A549 (cell line): ENCODE measurements around the gene LYPD6B. TPM values are rescaled to one million over a fixed set of nuclear protein-coding genes. Genes with fewer than 3 reads are reported as not detected.

Experiments used
- ATAC-seq, 2 experiments: fragments of 200-7000 bp in 1 of 2; fragments of >200 bp in 1 of 2; cut with Nextera tagmentation in 1 of 2; cut with Tn5 transposase in 1 of 2; 3 replicates each; pipeline versions ENCODE4 v1.8.0 to v1.9.1; 2018 to 2020; ENCODE audit warnings: mild to moderate bottlenecking in 1 of 2, moderate library complexity in 1 of 2
- CTCF ChIA-PET: fragments of 300-600 bp; sonication (Branson Sonifier 250); formaldehyde crosslinking; extraction: SDS; loops from one replicate; lab custom pipeline; 2021; ENCODE audit warnings: antibody characterized with exemption, inconsistent platforms; lab: Yijun Ruan, JAX
- POLR2A ChIA-PET: fragments of 350-600 bp; formaldehyde crosslinking; extraction: SDS; loops from one replicate; lab custom pipeline; 2021; ENCODE audit warnings: antibody characterized with exemption, inconsistent platforms; lab: Yijun Ruan, JAX
- DNase-seq, 2 experiments: peaks; one replicate each; pipeline versions ENCODE4 v3.0.0 to v3.0.0-alpha.2; 2011 to 2016; ENCODE audit warnings: low read depth in 1 of 2, low spot score in 1 of 2
- FAIRE-seq: peaks from 2 replicates; lab custom pipeline; 2011; peaks lifted over from hg19 to GRCh38; lab: Jason Lieb, UNC
- H3K27ac ChIP-seq, 2 experiments: fragments of >200 bp; sonication (Bioruptor Twin); formaldehyde crosslinking; 3 replicates each; pipeline ENCODE4 v1.5.1; 2016 to 2017
- H3K4me1 ChIP-seq: fragments of >200 bp; sonication (Bioruptor Twin); formaldehyde crosslinking; 3 replicates; pipeline ENCODE4 v1.6.1; 2016
- H3K4me2 ChIP-seq: fragments of >200 bp; sonication (Bioruptor Twin); formaldehyde crosslinking; 3 replicates; pipeline ENCODE4 v1.6.1; 2016
- H3K4me3 ChIP-seq: fragments of >200 bp; sonication (Bioruptor Twin); formaldehyde crosslinking; 3 replicates; pipeline ENCODE4 v1.5.1; 2016
- H3K9me3 ChIP-seq: fragments of >200 bp; sonication (Bioruptor Twin); formaldehyde crosslinking; 3 replicates; pipeline ENCODE4 v1.6.1; 2016
- CHD4 ChIP-seq: fragments of 200-600 bp; sonication (generic); IDR thresholded peaks from 2 replicates; pipeline ENCODE4 v1.6.1; 2016; ENCODE audit warnings: antibody characterized with exemption, mild to moderate bottlenecking, borderline replicate concordance
- EHMT2 ChIP-seq: fragments of 200-600 bp; sonication (generic); IDR thresholded peaks from 2 replicates; pipeline ENCODE4 v1.6.1; 2016; ENCODE audit warnings: antibody characterized with exemption, low read depth, mild to moderate bottlenecking, moderate library complexity
- EP300 ChIP-seq, 2 experiments: fragments of >200 bp; sonication (Bioruptor Twin); formaldehyde crosslinking; IDR thresholded peaks; 2 replicates in 1 of 2; 3 replicates in 1 of 2; pipeline ENCODE4 v1.6.1; 2016 to 2017
- FOXS1 ChIP-seq: fragments of 250-450 bp; sonication (Bioruptor Pico); IDR thresholded peaks from 2 replicates; pipeline ENCODE4 v1.5.0; 2020; ENCODE audit warnings: mild to moderate bottlenecking, moderate library complexity
- GATA3 ChIP-seq: IDR thresholded peaks from 2 replicates; pipeline ENCODE4 v1.6.1; 2012; ENCODE audit warnings: borderline replicate concordance
- HDAC2 ChIP-seq: fragments of 200-600 bp; sonication (generic); IDR thresholded peaks from 2 replicates; pipeline ENCODE4 v1.6.1; 2016
- HES2 ChIP-seq: fragments of >200 bp; sonication (Bioruptor Twin); formaldehyde crosslinking; IDR thresholded peaks from 2 replicates; pipeline ENCODE4 v1.6.1; 2016
- HOXA7 ChIP-seq: fragments of 250-450 bp; sonication (Bioruptor Pico); IDR thresholded peaks from 2 replicates; pipeline ENCODE4 v1.5.0; 2020; ENCODE audit warnings: mild to moderate bottlenecking, moderate library complexity
- HOXB5 ChIP-seq: fragments of 250-450 bp; sonication (Bioruptor Pico); IDR thresholded peaks from 2 replicates; pipeline ENCODE4 v1.5.0; 2020; ENCODE audit warnings: mild to moderate bottlenecking, moderate library complexity
- KDM1A ChIP-seq: fragments of 200-600 bp; sonication (generic); IDR thresholded peaks from 2 replicates; pipeline ENCODE4 v1.6.1; 2016; ENCODE audit warnings: low read depth, mild to moderate bottlenecking
- NR3C1 ChIP-seq: fragments of >200 bp; sonication (Bioruptor Twin); formaldehyde crosslinking; IDR thresholded peaks from 3 replicates; pipeline ENCODE4 v1.6.1; 2017
- RARB ChIP-seq: fragments of 250-450 bp; sonication (Bioruptor Pico); IDR thresholded peaks from 2 replicates; pipeline ENCODE4 v1.8.0; 2021; ENCODE audit warnings: mild to moderate bottlenecking, moderate library complexity
- RNF2 ChIP-seq: fragments of 200-600 bp; sonication (generic); IDR thresholded peaks from 2 replicates; pipeline ENCODE4 v1.6.1; 2016; ENCODE audit warnings: low read depth, mild to moderate bottlenecking, antibody characterized with exemption, moderate library complexity, borderline replicate concordance
- TFCP2L1 ChIP-seq: fragments of 250-450 bp; sonication (Bioruptor Pico); IDR thresholded peaks from 2 replicates; pipeline ENCODE4 v1.5.0; 2021; ENCODE audit warnings: mild to moderate bottlenecking
- USF2 ChIP-seq: fragments of 450-650 bp; IDR thresholded peaks from 2 replicates; pipeline ENCODE4 v1.6.1; 2014; ENCODE audit warnings: antibody characterized with exemption
- ZC3H11A ChIP-seq: fragments of 450-650 bp; IDR thresholded peaks from 2 replicates; pipeline ENCODE4 v1.6.1; 2014; ENCODE audit warnings: antibody characterized with exemption, mild to moderate bottlenecking
- ZFP36 ChIP-seq: fragments of 450-650 bp; IDR thresholded peaks from 2 replicates; pipeline ENCODE4 v1.6.1; 2014; ENCODE audit warnings: borderline replicate concordance; ENCODE audit not compliant: partially characterized antibody
- ZNF302 ChIP-seq: fragments of 250-450 bp; sonication (Bioruptor Pico); IDR thresholded peaks from 2 replicates; pipeline ENCODE4 v1.9.0; 2021; ENCODE audit warnings: inconsistent platforms, mild to moderate bottlenecking, moderate library complexity
- ZSCAN20 ChIP-seq: fragments of 250-450 bp; sonication (Bioruptor Pico); IDR thresholded peaks from 2 replicates; pipeline ENCODE4 v1.8.0; 2022; ENCODE audit warnings: mild to moderate bottlenecking, moderate library complexity
- WGBS: methylation state at CpG from one replicate; pipeline ENCODE4 v1.1.6; 2017; ENCODE audit errors: missing lambda C conversion rate; 5-methylcytosine and 5-hydroxymethylcytosine counted together
- polyA plus RNA-seq, 4 experiments: library from polyadenylated mRNA; depleted of rRNA in 3 of 4; stranded (reverse); fragments of >200 nt; fragmentation: RNase III in 1 of 4; extraction: RNeasy Plus Mini Kit Qiagen cat#74134 plus additional on column Dnase treatment in 1 of 4; gene quantifications; 2 replicates in 3 of 4; 3 replicates in 1 of 4; pipeline ENCODE4 v1.2.3, GENCODE V29; 2011 to 2017
- TF ChIP-seq, protein P1 (sequence below): IDR thresholded peaks from 2 replicates; pipeline ENCODE4 v1.6.1; 2012
- TF ChIP-seq, protein P2 (sequence below): fragments of 250-450 bp; sonication (Bioruptor Pico); IDR thresholded peaks from 2 replicates; pipeline ENCODE4 v1.5.0; 2021; ENCODE audit warnings: mild to moderate bottlenecking, moderate library complexity, borderline replicate concordance
- TF ChIP-seq, protein P3 (sequence below): fragments of >200 bp; sonication (Bioruptor Twin); formaldehyde crosslinking; IDR thresholded peaks from 3 replicates; pipeline ENCODE4 v1.5.1; 2016

Gene LYPD6B
- polyA plus RNA-seq, 2 of the 4 experiments (the other 2 are of a cell fraction): not detected

GRCh38 chr2:149084924-149085795 lies 46.7 kb downstream of the LYPD6B start:
- FAIRE-seq: no peak
- WGBS: 28% methylated on average over 7 of the region's 7 CpGs
- ChIA-PET CTCF (no interaction called here), POLR2A (no interaction called here)
- H3K4me1 ChIP-seq: no peaks in the 10 kb centered on the region
- no peak overlapping the region for H3K4me3 ChIP-seq
- no peak for TF ChIP-seq HES2
- TF ChIP-seq GATA3: no peak
- TF ChIP-seq HOXA7 (CRISPR knock-in tag): no peak
- no peak for TF ChIP-seq CHD4
- TF ChIP-seq HDAC2: no peak
- TF ChIP-seq, protein P1, sequence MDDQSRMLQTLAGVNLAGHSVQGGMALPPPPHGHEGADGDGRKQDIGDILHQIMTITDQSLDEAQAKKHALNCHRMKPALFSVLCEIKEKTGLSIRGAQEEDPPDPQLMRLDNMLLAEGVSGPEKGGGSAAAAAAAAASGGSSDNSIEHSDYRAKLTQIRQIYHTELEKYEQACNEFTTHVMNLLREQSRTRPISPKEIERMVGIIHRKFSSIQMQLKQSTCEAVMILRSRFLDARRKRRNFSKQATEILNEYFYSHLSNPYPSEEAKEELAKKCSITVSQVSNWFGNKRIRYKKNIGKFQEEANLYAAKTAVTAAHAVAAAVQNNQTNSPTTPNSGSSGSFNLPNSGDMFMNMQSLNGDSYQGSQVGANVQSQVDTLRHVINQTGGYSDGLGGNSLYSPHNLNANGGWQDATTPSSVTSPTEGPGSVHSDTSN: no peak
- no peak for TF ChIP-seq KDM1A
- TF ChIP-seq ZSCAN20 (CRISPR knock-in tag): no peak
- no peak for TF ChIP-seq EHMT2
- no peak for TF ChIP-seq ZNF302 (CRISPR knock-in tag)
- no peak for TF ChIP-seq EP300 (IDR thresholded peaks at IDR 0.05)
- no peak for TF ChIP-seq RNF2
- no peak for TF ChIP-seq RARB (CRISPR knock-in tag)
- no peak overlapping the region for H3K27ac ChIP-seq
- no peaks in the 10 kb centered on the region for H3K9me3 ChIP-seq
- no peak for ATAC-seq
- no peak for DNase-seq
- no peak overlapping the region for H3K4me2 ChIP-seq

DNA sequence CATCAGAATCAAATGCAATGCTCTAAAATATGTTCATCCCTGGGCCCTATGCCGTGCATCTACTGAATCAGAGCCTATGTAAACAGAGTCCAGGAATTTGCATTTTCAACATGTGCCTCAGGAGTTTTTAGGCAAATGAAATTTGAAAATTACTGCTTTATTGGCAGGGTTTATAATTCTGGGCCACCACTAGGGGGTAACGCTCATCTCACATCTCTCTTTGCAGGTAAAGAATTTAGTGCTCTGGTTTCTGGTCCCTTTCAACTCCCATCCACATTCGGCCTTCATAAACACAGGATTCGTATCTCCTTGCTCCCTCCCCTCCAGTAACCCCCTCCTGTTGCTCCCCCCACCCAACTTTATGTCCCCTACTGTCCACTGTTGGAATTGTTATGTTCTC lies 49.3 kb downstream of the LYPD6B start:
- no peak overlapping the region for H3K4me3 ChIP-seq
- WGBS: 3% methylated on average over 4 of the region's 4 CpGs
- no peaks in the 10 kb centered on the region for H3K4me1 ChIP-seq
- no peak for ATAC-seq
- no peaks in the 10 kb centered on the region for H3K9me3 ChIP-seq
- TF ChIP-seq HDAC2 (no peak), HOXB5 (CRISPR knock-in tag) (no peak), FOXS1 (CRISPR knock-in tag) (no peak), RARB (CRISPR knock-in tag) (no peak), HES2 (no peak), ZSCAN20 (CRISPR knock-in tag) (no peak), ZFP36 (no peak), EP300 (IDR thresholded peaks at IDR 0.05) (no peak), USF2 (no peak), NR3C1 (no peak), TFCP2L1 (CRISPR knock-in tag) (no peak), ZC3H11A (no peak)
- TF ChIP-seq, protein P2, sequence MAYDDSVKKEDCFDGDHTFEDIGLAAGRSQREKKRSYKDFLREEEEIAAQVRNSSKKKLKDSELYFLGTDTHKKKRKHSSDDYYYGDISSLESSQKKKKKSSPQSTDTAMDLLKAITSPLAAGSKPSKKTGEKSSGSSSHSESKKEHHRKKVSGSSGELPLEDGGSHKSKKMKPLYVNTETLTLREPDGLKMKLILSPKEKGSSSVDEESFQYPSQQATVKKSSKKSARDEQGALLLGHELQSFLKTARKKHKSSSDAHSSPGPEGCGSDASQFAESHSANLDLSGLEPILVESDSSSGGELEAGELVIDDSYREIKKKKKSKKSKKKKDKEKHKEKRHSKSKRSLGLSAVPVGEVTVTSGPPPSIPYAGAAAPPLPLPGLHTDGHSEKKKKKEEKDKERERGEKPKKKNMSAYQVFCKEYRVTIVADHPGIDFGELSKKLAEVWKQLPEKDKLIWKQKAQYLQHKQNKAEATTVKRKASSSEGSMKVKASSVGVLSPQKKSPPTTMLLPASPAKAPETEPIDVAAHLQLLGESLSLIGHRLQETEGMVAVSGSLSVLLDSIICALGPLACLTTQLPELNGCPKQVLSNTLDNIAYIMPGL (CRISPR knock-in tag): no peak
- TF ChIP-seq, protein P3, sequence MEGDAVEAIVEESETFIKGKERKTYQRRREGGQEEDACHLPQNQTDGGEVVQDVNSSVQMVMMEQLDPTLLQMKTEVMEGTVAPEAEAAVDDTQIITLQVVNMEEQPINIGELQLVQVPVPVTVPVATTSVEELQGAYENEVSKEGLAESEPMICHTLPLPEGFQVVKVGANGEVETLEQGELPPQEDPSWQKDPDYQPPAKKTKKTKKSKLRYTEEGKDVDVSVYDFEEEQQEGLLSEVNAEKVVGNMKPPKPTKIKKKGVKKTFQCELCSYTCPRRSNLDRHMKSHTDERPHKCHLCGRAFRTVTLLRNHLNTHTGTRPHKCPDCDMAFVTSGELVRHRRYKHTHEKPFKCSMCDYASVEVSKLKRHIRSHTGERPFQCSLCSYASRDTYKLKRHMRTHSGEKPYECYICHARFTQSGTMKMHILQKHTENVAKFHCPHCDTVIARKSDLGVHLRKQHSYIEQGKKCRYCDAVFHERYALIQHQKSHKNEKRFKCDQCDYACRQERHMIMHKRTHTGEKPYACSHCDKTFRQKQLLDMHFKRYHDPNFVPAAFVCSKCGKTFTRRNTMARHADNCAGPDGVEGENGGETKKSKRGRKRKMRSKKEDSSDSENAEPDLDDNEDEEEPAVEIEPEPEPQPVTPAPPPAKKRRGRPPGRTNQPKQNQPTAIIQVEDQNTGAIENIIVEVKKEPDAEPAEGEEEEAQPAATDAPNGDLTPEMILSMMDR: no peak; the same call in 2 of the 3 replicates
- ChIA-PET CTCF (no interaction called here), POLR2A (no interaction called here)
- no peak for DNase-seq
- H3K27ac ChIP-seq: no peak overlapping the region
- FAIRE-seq: no peak
- no peak overlapping the region for H3K4me2 ChIP-seq
